K562 (cell line): ENCODE measurements around the gene NT5C. TPM values are rescaled to one million over a fixed set of nuclear protein-coding genes. Genes with fewer than 3 reads are reported as not detected.

Experiments
- CREM ChIP-seq: IDR thresholded peaks from 2 replicates; pipeline ENCODE4 v1.6.1; 2014; ENCODE audit warnings: antibody characterized with exemption, low read depth
- DMBX1 ChIP-seq: fragments of 250-450 bp; sonication (Bioruptor Pico); IDR thresholded peaks from 2 replicates; pipeline ENCODE4 v1.8.0; 2022; ENCODE audit warnings: inconsistent platforms, mild to moderate bottlenecking, moderate library complexity, borderline replicate concordance
- DPF2 ChIP-seq: fragments of 450-650 bp; IDR thresholded peaks from 2 replicates; pipeline ENCODE4 v1.6.1; 2016
- JUN ChIP-seq, 2 experiments: sonication (generic) in 1 of 2; formaldehyde crosslinking in 1 of 2; IDR thresholded peaks; 2 replicates each; pipeline versions ENCODE4 v1.6.1 to v1.8.0; 2012 to 2022; ENCODE audit warnings: borderline replicate concordance in 2 of 2, mild to moderate bottlenecking in 2 of 2, improper control_type of control experiment in 1 of 2, low read depth in 1 of 2, low read length in 1 of 2, missing genetic modification reagents in 1 of 2
- LEF1 ChIP-seq: fragments of 450-650 bp; IDR thresholded peaks from 2 replicates; pipeline ENCODE4 v1.6.1; 2016; ENCODE audit warnings: mild to moderate bottlenecking
- SIN3B ChIP-seq: fragments of 450-650 bp; IDR thresholded peaks from 2 replicates; pipeline ENCODE4 v1.6.1; 2017; ENCODE audit warnings: low read depth, mild to moderate bottlenecking, moderate library complexity
- ZNF583 ChIP-seq: fragments of 250-450 bp; sonication (Bioruptor Pico); IDR thresholded peaks from 2 replicates; pipeline ENCODE4 v1.4.0; 2020
- polyA plus RNA-seq, 8 experiments: library from polyadenylated mRNA; depleted of rRNA in 4 of 8; stranded (reverse) in 5 of 8; unstranded in 3 of 8; fragments of >200 nt; fragmentation: Nextera tagmentation in 2 of 8; fragmentation: Illumina TruSeq in 1 of 8; extraction: Ambion mirVana in 2 of 8; extraction: Trizol in 1 of 8; gene quantifications; 2 replicates each; pipeline versions ENCODE4 v1.2.1 to v1.2.3, GENCODE V29; 2011 to 2014; ENCODE audit warnings: inconsistent platforms in 1 of 8, missing spikeins in 1 of 8
- total RNA-seq, 7 experiments: library from RNA; depleted of rRNA in 6 of 7; stranded (reverse); fragments of >200 nt in 6 of 7; fragmentation: Illumina TruSeq in 2 of 7; extraction: Trizol in 2 of 7; gene quantifications; 2 replicates each; pipeline versions ENCODE4 v1.2.1 to v1.2.3, GENCODE V29; 2011 to 2021; ENCODE audit warnings: low replicate concordance in 1 of 7
- TF ChIP-seq, protein P1 (sequence below): fragments of 200-600 bp; sonication (generic); IDR thresholded peaks from one replicate; pipeline ENCODE4 v1.6.1; 2012; ENCODE audit warnings: mild to moderate bottlenecking, low read depth, low read length, inconsistent platforms
- TF ChIP-seq, protein P2 (sequence below), 2 experiments: fragments of 450-650 bp; formaldehyde crosslinking in 1 of 2; IDR thresholded peaks; 2 replicates each; pipeline versions ENCODE4 v1.4.0 to v1.6.1; 2014 to 2020; ENCODE audit warnings: mild to moderate bottlenecking in 2 of 2, borderline replicate concordance in 1 of 2, low read depth in 1 of 2

Gene NT5C
- total and polyA plus RNA-seq, 9 of the 15 experiments (the other 6 are each of a cell fraction or from before 2014, with no cell fraction given): 2.9 to 205 (median 45.0) TPM

DNA sequence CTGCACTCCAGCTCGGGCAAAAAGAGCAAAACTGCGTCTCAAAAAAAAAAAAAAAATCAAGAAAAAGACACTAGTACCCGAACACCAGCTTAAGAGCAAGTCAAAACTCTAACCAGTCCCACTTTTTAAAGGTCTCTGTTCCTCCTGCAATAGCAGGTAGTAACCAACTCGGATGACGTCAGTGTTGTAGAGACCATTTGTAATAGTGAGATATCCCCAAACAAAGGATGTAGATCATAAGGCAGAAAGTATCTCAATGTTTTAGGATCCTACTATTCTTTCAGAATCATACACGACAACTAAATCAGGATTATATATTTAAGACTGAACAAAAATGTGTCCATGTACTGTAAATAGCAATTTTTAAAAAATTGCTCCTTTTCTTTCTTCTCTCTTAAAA is 20.4 kb upstream of the NT5C start (continued):
- TF ChIP-seq, protein P1, sequence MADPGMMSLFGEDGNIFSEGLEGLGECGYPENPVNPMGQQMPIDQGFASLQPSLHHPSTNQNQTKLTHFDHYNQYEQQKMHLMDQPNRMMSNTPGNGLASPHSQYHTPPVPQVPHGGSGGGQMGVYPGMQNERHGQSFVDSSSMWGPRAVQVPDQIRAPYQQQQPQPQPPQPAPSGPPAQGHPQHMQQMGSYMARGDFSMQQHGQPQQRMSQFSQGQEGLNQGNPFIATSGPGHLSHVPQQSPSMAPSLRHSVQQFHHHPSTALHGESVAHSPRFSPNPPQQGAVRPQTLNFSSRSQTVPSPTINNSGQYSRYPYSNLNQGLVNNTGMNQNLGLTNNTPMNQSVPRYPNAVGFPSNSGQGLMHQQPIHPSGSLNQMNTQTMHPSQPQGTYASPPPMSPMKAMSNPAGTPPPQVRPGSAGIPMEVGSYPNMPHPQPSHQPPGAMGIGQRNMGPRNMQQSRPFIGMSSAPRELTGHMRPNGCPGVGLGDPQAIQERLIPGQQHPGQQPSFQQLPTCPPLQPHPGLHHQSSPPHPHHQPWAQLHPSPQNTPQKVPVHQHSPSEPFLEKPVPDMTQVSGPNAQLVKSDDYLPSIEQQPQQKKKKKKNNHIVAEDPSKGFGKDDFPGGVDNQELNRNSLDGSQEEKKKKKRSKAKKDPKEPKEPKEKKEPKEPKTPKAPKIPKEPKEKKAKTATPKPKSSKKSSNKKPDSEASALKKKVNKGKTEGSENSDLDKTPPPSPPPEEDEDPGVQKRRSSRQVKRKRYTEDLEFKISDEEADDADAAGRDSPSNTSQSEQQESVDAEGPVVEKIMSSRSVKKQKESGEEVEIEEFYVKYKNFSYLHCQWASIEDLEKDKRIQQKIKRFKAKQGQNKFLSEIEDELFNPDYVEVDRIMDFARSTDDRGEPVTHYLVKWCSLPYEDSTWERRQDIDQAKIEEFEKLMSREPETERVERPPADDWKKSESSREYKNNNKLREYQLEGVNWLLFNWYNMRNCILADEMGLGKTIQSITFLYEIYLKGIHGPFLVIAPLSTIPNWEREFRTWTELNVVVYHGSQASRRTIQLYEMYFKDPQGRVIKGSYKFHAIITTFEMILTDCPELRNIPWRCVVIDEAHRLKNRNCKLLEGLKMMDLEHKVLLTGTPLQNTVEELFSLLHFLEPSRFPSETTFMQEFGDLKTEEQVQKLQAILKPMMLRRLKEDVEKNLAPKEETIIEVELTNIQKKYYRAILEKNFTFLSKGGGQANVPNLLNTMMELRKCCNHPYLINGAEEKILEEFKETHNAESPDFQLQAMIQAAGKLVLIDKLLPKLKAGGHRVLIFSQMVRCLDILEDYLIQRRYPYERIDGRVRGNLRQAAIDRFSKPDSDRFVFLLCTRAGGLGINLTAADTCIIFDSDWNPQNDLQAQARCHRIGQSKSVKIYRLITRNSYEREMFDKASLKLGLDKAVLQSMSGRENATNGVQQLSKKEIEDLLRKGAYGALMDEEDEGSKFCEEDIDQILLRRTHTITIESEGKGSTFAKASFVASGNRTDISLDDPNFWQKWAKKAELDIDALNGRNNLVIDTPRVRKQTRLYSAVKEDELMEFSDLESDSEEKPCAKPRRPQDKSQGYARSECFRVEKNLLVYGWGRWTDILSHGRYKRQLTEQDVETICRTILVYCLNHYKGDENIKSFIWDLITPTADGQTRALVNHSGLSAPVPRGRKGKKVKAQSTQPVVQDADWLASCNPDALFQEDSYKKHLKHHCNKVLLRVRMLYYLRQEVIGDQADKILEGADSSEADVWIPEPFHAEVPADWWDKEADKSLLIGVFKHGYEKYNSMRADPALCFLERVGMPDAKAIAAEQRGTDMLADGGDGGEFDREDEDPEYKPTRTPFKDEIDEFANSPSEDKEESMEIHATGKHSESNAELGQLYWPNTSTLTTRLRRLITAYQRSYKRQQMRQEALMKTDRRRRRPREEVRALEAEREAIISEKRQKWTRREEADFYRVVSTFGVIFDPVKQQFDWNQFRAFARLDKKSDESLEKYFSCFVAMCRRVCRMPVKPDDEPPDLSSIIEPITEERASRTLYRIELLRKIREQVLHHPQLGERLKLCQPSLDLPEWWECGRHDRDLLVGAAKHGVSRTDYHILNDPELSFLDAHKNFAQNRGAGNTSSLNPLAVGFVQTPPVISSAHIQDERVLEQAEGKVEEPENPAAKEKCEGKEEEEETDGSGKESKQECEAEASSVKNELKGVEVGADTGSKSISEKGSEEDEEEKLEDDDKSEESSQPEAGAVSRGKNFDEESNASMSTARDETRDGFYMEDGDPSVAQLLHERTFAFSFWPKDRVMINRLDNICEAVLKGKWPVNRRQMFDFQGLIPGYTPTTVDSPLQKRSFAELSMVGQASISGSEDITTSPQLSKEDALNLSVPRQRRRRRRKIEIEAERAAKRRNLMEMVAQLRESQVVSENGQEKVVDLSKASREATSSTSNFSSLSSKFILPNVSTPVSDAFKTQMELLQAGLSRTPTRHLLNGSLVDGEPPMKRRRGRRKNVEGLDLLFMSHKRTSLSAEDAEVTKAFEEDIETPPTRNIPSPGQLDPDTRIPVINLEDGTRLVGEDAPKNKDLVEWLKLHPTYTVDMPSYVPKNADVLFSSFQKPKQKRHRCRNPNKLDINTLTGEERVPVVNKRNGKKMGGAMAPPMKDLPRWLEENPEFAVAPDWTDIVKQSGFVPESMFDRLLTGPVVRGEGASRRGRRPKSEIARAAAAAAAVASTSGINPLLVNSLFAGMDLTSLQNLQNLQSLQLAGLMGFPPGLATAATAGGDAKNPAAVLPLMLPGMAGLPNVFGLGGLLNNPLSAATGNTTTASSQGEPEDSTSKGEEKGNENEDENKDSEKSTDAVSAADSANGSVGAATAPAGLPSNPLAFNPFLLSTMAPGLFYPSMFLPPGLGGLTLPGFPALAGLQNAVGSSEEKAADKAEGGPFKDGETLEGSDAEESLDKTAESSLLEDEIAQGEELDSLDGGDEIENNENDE: no peak
- TF ChIP-seq SIN3B (no peak), DPF2 (peak; percentile 23; the same call in 1 of the 2 replicates), CREM (peak; percentile 73), JUN (IDR thresholded peaks at IDR 0.05; ENCODE audit: borderline replicate concordance, low read depth, low read length) (peak; percentile 66), JUN (CRISPR knock-in tag; IDR thresholded peaks at IDR 0.05; ENCODE audit: borderline replicate concordance) (no peak), DMBX1 (CRISPR knock-in tag) (no peak), LEF1 (no peak), ZNF583 (CRISPR knock-in tag) (no peak)
- TF ChIP-seq, protein P2, sequence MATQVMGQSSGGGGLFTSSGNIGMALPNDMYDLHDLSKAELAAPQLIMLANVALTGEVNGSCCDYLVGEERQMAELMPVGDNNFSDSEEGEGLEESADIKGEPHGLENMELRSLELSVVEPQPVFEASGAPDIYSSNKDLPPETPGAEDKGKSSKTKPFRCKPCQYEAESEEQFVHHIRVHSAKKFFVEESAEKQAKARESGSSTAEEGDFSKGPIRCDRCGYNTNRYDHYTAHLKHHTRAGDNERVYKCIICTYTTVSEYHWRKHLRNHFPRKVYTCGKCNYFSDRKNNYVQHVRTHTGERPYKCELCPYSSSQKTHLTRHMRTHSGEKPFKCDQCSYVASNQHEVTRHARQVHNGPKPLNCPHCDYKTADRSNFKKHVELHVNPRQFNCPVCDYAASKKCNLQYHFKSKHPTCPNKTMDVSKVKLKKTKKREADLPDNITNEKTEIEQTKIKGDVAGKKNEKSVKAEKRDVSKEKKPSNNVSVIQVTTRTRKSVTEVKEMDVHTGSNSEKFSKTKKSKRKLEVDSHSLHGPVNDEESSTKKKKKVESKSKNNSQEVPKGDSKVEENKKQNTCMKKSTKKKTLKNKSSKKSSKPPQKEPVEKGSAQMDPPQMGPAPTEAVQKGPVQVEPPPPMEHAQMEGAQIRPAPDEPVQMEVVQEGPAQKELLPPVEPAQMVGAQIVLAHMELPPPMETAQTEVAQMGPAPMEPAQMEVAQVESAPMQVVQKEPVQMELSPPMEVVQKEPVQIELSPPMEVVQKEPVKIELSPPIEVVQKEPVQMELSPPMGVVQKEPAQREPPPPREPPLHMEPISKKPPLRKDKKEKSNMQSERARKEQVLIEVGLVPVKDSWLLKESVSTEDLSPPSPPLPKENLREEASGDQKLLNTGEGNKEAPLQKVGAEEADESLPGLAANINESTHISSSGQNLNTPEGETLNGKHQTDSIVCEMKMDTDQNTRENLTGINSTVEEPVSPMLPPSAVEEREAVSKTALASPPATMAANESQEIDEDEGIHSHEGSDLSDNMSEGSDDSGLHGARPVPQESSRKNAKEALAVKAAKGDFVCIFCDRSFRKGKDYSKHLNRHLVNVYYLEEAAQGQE (IDR thresholded peaks at IDR 0.05; ENCODE audit: borderline replicate concordance): no peak
- TF ChIP-seq, protein P2 (CRISPR knock-in tag; IDR thresholded peaks at IDR 0.05; ENCODE audit: low read depth): no peak
